GM23338 (cell line): ENCODE data around the gene GBP7. TPM values are rescaled to one million over a fixed set of nuclear protein-coding genes. Genes with fewer than 3 reads are reported as not detected.

Source experiments
- ATAC-seq: fragments of 200-7000 bp; cut with Tn5 transposase; 3 replicates; pipeline ENCODE4 v1.9.1; 2020
- DNase-seq: peaks from one replicate; pipeline ENCODE4 v3.0.0-alpha.2; 2015; ENCODE audit warnings: low spot score
- H2AFZ ChIP-seq: fragments of 200-600 bp; sonication (generic); 2 replicates; pipeline ENCODE4 v1.8.0; 2016; ENCODE audit warnings: antibody characterized with exemption, mild to moderate bottlenecking, moderate library complexity
- H3F3A ChIP-seq: fragments of 200-600 bp; sonication (generic); replicated peaks from 2 replicates; pipeline ENCODE4 v1.8.0; 2017; ENCODE audit warnings: antibody characterized with exemption, mixed run types, low read depth
- H3K27ac ChIP-seq: fragments of 200-600 bp; sonication (generic); 2 replicates; pipeline ENCODE4 v1.6.1; 2016; ENCODE audit warnings: low read depth
- H3K27me3 ChIP-seq: fragments of 200-600 bp; sonication (generic); 2 replicates; pipeline ENCODE4 v1.8.0; 2016; ENCODE audit warnings: mild to moderate bottlenecking, mixed run types, moderate library complexity; ENCODE audit not compliant: insufficient read depth
- H3K36me3 ChIP-seq: fragments of 200-600 bp; sonication (generic); 2 replicates; pipeline ENCODE4 v1.8.0; 2016; ENCODE audit warnings: mild to moderate bottlenecking; ENCODE audit not compliant: insufficient read depth
- H3K4me1 ChIP-seq: fragments of 200-600 bp; sonication (generic); 2 replicates; pipeline ENCODE4 v1.8.0; 2016; ENCODE audit warnings: mild to moderate bottlenecking, moderate library complexity; ENCODE audit not compliant: insufficient read depth
- H3K4me2 ChIP-seq: fragments of 200-600 bp; sonication (generic); 2 replicates; pipeline ENCODE4 v1.7.1; 2017; ENCODE audit warnings: mixed run types
- H3K4me3 ChIP-seq: fragments of 200-600 bp; sonication (generic); 2 replicates; pipeline ENCODE4 v1.6.1; 2016; ENCODE audit warnings: mixed run types
- H3K79me2 ChIP-seq: fragments of 200-600 bp; sonication (generic); replicated peaks from 2 replicates; pipeline ENCODE4 v1.8.0; 2017; ENCODE audit warnings: mild to moderate bottlenecking; ENCODE audit not compliant: insufficient read depth
- H3K9me2 ChIP-seq: fragments of 200-600 bp; sonication (generic); 2 replicates; pipeline ENCODE4 v1.8.0; 2017; ENCODE audit not compliant: insufficient read depth
- H4K20me1 ChIP-seq: fragments of 200-600 bp; sonication (generic); replicated peaks from 2 replicates; pipeline ENCODE4 v1.8.0; 2017; ENCODE audit warnings: mild to moderate bottlenecking; ENCODE audit not compliant: insufficient read depth
- H3K27ac Mint-ChIP-seq: 2 replicates; pipeline ENCODE4 v1.8.0; 2020; ENCODE audit warnings: inconsistent platforms, mild to moderate bottlenecking, moderate library complexity, mixed read lengths
- H3K27me3 Mint-ChIP-seq: 3 replicates; pipeline ENCODE4 v1.8.0; 2022; ENCODE audit warnings: low read depth, mild to moderate bottlenecking, moderate library complexity, mixed read lengths, inconsistent platforms; ENCODE audit not compliant: insufficient read depth, poor library complexity
- H3K36me3 Mint-ChIP-seq: 3 replicates; pipeline ENCODE4 v1.8.0; 2021; ENCODE audit warnings: low read depth, mild to moderate bottlenecking, inconsistent platforms, moderate library complexity, mixed read lengths
- H3K4me1 Mint-ChIP-seq: 3 replicates; pipeline ENCODE4 v1.8.0; 2020; ENCODE audit warnings: mild to moderate bottlenecking, inconsistent platforms, mixed read lengths
- H3K4me3 Mint-ChIP-seq: 3 replicates; pipeline ENCODE4 v1.8.0; 2021; ENCODE audit warnings: moderate library complexity, mild to moderate bottlenecking, inconsistent platforms, mixed read lengths
- H3K9me3 Mint-ChIP-seq: 3 replicates; pipeline ENCODE4 v1.8.0; 2020; ENCODE audit warnings: moderate library complexity, mild to moderate bottlenecking, inconsistent platforms, mixed read lengths
- CREB1 ChIP-seq: fragments of 250-450 bp; sonication (Bioruptor Pico); IDR thresholded peaks from 2 replicates; pipeline ENCODE4 v1.5.0; 2020; ENCODE audit warnings: low read depth, mild to moderate bottlenecking, moderate library complexity
- CTCF ChIP-seq, 2 experiments: fragments of 200-600 bp in 1 of 2; sonication (generic) in 1 of 2; conservative IDR thresholded peaks; 2 replicates each; pipeline versions ENCODE4 v1.5.1 to v1.6.1; 2016 to 2017; ENCODE audit warnings: antibody characterized with exemption in 2 of 2, low read depth in 2 of 2, mild to moderate bottlenecking in 2 of 2, moderate library complexity in 1 of 2
- ETS1 ChIP-seq: IDR thresholded peaks from 2 replicates; pipeline ENCODE4 v1.6.1; 2016; ENCODE audit warnings: antibody characterized with exemption
- EZH2 ChIP-seq: fragments of 200-600 bp; sonication (generic); IDR thresholded peaks from one replicate; pipeline ENCODE4 v1.8.0; 2017; ENCODE audit warnings: antibody characterized with exemption, mild to moderate bottlenecking, low read depth; ENCODE audit not compliant: unreplicated experiment
- EZH2phosphoT487 ChIP-seq: fragments of 200-600 bp; sonication (generic); IDR thresholded peaks from one replicate; pipeline ENCODE4 v1.8.1; 2018; ENCODE audit warnings: antibody characterized with exemption; ENCODE audit not compliant: unreplicated experiment
- JUNB ChIP-seq: IDR thresholded peaks from one replicate; pipeline ENCODE4 v1.6.1; 2016; ENCODE audit warnings: antibody characterized with exemption; ENCODE audit not compliant: unreplicated experiment
- NANOG ChIP-seq: IDR thresholded peaks from 2 replicates; pipeline ENCODE4 v1.6.1; 2016; ENCODE audit warnings: antibody characterized with exemption, borderline replicate concordance
- POLR2AphosphoS5 ChIP-seq: IDR thresholded peaks from 2 replicates; pipeline ENCODE4 v1.6.1; 2016; ENCODE audit warnings: antibody characterized with exemption, low read depth
- REST ChIP-seq: IDR thresholded peaks from one replicate; pipeline ENCODE4 v1.6.1; 2018; ENCODE audit warnings: antibody characterized with exemption; ENCODE audit not compliant: unreplicated experiment
- STAT1 ChIP-seq: IDR thresholded peaks from one replicate; pipeline ENCODE4 v1.6.1; 2016; ENCODE audit warnings: antibody characterized with exemption; ENCODE audit not compliant: unreplicated experiment
- ZNF114 ChIP-seq: fragments of 250-450 bp; sonication (Bioruptor Pico); IDR thresholded peaks from 2 replicates; pipeline ENCODE4 v1.5.0; 2020; ENCODE audit warnings: mild to moderate bottlenecking, moderate library complexity
- ZNF331 ChIP-seq: fragments of 250-450 bp; sonication (Bioruptor Pico); IDR thresholded peaks from 2 replicates; pipeline ENCODE4 v1.5.0; 2020; ENCODE audit warnings: low read depth, mild to moderate bottlenecking, moderate library complexity
- ZNF462 ChIP-seq: fragments of 250-450 bp; sonication (Bioruptor Pico); IDR thresholded peaks from 2 replicates; pipeline ENCODE4 v1.5.0; 2020; ENCODE audit warnings: mild to moderate bottlenecking, moderate library complexity
- polyA plus RNA-seq: library from polyadenylated mRNA; unstranded; fragments of >200 nt; fragmentation: Nextera tagmentation; extraction: Ambion mirVana; gene quantifications from 2 replicates; pipeline ENCODE4 v1.2.1, GENCODE V29; 2016
- total RNA-seq: library from RNA; depleted of rRNA; stranded (reverse); fragments of >200 nt; shearing (Covaris generic); gene quantifications from 2 replicates; pipeline ENCODE4 v1.2.3, GENCODE V29; 2014

GBP7 gene
- total and polyA plus RNA-seq, 2 experiments from 2014 or later: not detected

- Histone ChIP-seq H3K9me2 (no peaks in the 10 kb centered on the region), H3K4me1 (no peaks in the 10 kb centered on the region), H3K36me3 (no peaks in the 10 kb centered on the region), H3K4me2 (no peak overlapping the region), H3F3A (no peaks in the 10 kb centered on the region), H3K79me2 (no peaks in the 10 kb centered on the region), H3K27me3 (no peaks in the 10 kb centered on the region), H3K27ac (no peak overlapping the region), H3K4me3 (no peak overlapping the region), H4K20me1 (no peaks in the 10 kb centered on the region), H2AFZ (peak overlapping the region; percentile 19; the same call in 1 of the 2 replicates)
- no peaks in the 10 kb centered on the region; the same call in 2 of the 3 replicates for H3K9me3 Mint-ChIP-seq
- TF ChIP-seq ZNF462 (CRISPR knock-in tag): no peak
- no peak for TF ChIP-seq JUNB
- no peak for TF ChIP-seq ZNF331 (CRISPR knock-in tag)
- no peak for TF ChIP-seq REST
- TF ChIP-seq CREB1 (CRISPR knock-in tag): no peak
- no peak for TF ChIP-seq ETS1
- TF ChIP-seq STAT1: no peak
- no peak for TF ChIP-seq EZH2phosphoT487
- no peak for TF ChIP-seq POLR2AphosphoS5
- TF ChIP-seq CTCF (conservative IDR thresholded peaks at IDR 0.05; ENCODE audit: low read depth in 2 of 2): no peak
- TF ChIP-seq NANOG: no peak
- no peak for TF ChIP-seq EZH2
- no peak for TF ChIP-seq ZNF114 (CRISPR knock-in tag)
- no peak for DNase-seq
- ATAC-seq: no peak
- H3K36me3 Mint-ChIP-seq: no peaks in the 10 kb centered on the region
- no peak overlapping the region for H3K4me3 Mint-ChIP-seq
- H3K27ac Mint-ChIP-seq: no peak overlapping the region
- no peaks in the 10 kb centered on the region; the same call in 2 of the 3 replicates for H3K4me1 Mint-ChIP-seq
- H3K27me3 Mint-ChIP-seq: no peaks in the 10 kb centered on the region
Observed at GRCh38 chr1:89142160-89142559, 33.6 kb downstream of the GBP7 start.
